Measurements from ENCODE around the gene LIG3.
"Not testable (repeated sequence)": the region's sequence is repeated elsewhere in the genome, so short reads cannot be mapped to it uniquely, and the experiment has no call there.

Gene LIG3

GRCh38 chr17:35038453-35038852 lies 58.1 kb downstream of the LIG3 start:
- H3K4me3 ChIP-seq (ENCODE audit: low read depth, low read length), result no peak overlapping the region

- H3K4me3 ChIP-seq (ENCODE audit: low read depth, low read length), result no peak overlapping the region
Measured at GRCh38 chr17:35041390-35041789, 61.1 kb downstream of the LIG3 start.

- H3K4me3 ChIP-seq (ENCODE audit: low read depth, low read length), result no peak overlapping the region
Measured at GRCh38 chr17:35044181-35044580, 63.9 kb downstream of the LIG3 start.

GRCh38 chr17:35045458-35045979 lies 65.2 kb downstream of the LIG3 start:
- H3K4me3 ChIP-seq (ENCODE audit: low read depth, low read length), result not testable (repeated sequence)

GRCh38 chr17:35046245-35046644 lies 65.9 kb downstream of the LIG3 start:
- H3K4me3 ChIP-seq (ENCODE audit: low read depth, low read length), result no peak overlapping the region

GRCh38 chr17:35046740-35047283 lies 66.5 kb downstream of the LIG3 start:
- no peak overlapping the region for H3K4me3 ChIP-seq (ENCODE audit: low read depth, low read length)

GRCh38 chr17:35048685-35049379 lies 68.5 kb downstream of the LIG3 start:
- no peak overlapping the region for H3K4me3 ChIP-seq (ENCODE audit: low read depth, low read length)

GRCh38 chr17:35050170-35050569 lies 69.9 kb downstream of the LIG3 start:
- no peak overlapping the region for H3K4me3 ChIP-seq (ENCODE audit: low read depth, low read length)

GRCh38 chr17:35051183-35051578 lies 70.9 kb downstream of the LIG3 start:
- H3K4me3 ChIP-seq (ENCODE audit: low read depth, low read length), result no peak overlapping the region

GRCh38 chr17:35051579-35052240 lies 71.4 kb downstream of the LIG3 start:
- H3K4me3 ChIP-seq (ENCODE audit: low read depth, low read length), result no peak overlapping the region

- H3K4me3 ChIP-seq (ENCODE audit: low read depth, low read length), result no peak overlapping the region
Measured at GRCh38 chr17:35052241-35052610, 71.9 kb downstream of the LIG3 start.

- no peak overlapping the region for H3K4me3 ChIP-seq (ENCODE audit: low read depth, low read length)
Measured at GRCh38 chr17:35052780-35053179, 72.5 kb downstream of the LIG3 start.

GRCh38 chr17:35053204-35053603 lies 72.9 kb downstream of the LIG3 start:
- no peak overlapping the region for H3K4me3 ChIP-seq (ENCODE audit: low read depth, low read length)

GRCh38 chr17:35056013-35056412 lies 75.7 kb downstream of the LIG3 start:
- no peak overlapping the region for H3K4me3 ChIP-seq (ENCODE audit: low read depth, low read length)

GRCh38 chr17:35057332-35057915 lies 77.1 kb downstream of the LIG3 start:
- no peak overlapping the region for H3K4me3 ChIP-seq (ENCODE audit: low read depth, low read length)

Data from iPS-11a (cell line).